SU-DHL-6 (cell line): ENCODE results near the gene CREBBP.

Source experiments
- EZH2phosphoT487 ChIP-seq: fragments of 200-600 bp; sonication (generic), shearing (Covaris generic); conservative IDR thresholded peaks from 2 replicates; pipeline ENCODE4 v1.6.1; 2018; ENCODE audit warnings: mild to moderate bottlenecking, antibody characterized with exemption, low read length, moderate library complexity, mixed read lengths
- TF ChIP-seq, protein P1 (sequence below): fragments of 200-600 bp; sonication (generic); IDR thresholded peaks from one replicate; pipeline ENCODE4 v1.5.1; 2017; ENCODE audit warnings: antibody characterized with exemption, mild to moderate bottlenecking, low read length, moderate library complexity; ENCODE audit not compliant: insufficient read depth, poor library complexity, severe bottlenecking

DNA sequence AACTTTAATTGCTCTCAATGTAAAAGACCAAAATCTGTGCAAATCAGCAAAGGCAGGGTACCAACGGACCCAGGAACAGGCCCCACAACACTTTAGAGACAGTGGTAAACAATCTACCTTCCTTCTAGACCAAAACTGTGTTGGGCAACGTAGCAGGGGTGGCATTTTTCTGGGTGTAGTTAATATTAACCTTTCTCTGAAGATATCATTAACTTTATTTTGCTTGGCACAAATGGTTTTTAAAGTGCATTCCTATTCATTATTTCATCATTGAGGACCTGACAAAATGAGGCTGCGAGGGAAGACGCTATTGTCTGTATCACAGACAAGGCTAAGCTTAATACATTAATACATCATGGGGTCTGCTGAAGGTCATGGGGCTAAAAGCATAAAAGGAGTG is 125.3 kb downstream of the CREBBP start:
- TF ChIP-seq, protein P1, sequence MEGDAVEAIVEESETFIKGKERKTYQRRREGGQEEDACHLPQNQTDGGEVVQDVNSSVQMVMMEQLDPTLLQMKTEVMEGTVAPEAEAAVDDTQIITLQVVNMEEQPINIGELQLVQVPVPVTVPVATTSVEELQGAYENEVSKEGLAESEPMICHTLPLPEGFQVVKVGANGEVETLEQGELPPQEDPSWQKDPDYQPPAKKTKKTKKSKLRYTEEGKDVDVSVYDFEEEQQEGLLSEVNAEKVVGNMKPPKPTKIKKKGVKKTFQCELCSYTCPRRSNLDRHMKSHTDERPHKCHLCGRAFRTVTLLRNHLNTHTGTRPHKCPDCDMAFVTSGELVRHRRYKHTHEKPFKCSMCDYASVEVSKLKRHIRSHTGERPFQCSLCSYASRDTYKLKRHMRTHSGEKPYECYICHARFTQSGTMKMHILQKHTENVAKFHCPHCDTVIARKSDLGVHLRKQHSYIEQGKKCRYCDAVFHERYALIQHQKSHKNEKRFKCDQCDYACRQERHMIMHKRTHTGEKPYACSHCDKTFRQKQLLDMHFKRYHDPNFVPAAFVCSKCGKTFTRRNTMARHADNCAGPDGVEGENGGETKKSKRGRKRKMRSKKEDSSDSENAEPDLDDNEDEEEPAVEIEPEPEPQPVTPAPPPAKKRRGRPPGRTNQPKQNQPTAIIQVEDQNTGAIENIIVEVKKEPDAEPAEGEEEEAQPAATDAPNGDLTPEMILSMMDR, result no peak
- TF ChIP-seq EZH2phosphoT487, result no peak
